OCI-LY7 (cell line): ENCODE measurements around the gene SEMG1.

Source experiments
- CTCF ChIP-seq: fragments of 200-600 bp; sonication (generic); conservative IDR thresholded peaks from 2 replicates; pipeline ENCODE4 v1.5.1; 2014; ENCODE audit warnings: mild to moderate bottlenecking, antibody characterized with exemption, low read length, moderate library complexity, mixed read lengths
- EZH2phosphoT487 ChIP-seq: fragments of 200-600 bp; sonication (generic); IDR thresholded peaks from 2 replicates; pipeline ENCODE4 v1.6.1; 2018; ENCODE audit warnings: low read depth, borderline replicate concordance, mild to moderate bottlenecking, mixed run types, antibody characterized with exemption, low read length, moderate library complexity, mixed read lengths

DNA sequence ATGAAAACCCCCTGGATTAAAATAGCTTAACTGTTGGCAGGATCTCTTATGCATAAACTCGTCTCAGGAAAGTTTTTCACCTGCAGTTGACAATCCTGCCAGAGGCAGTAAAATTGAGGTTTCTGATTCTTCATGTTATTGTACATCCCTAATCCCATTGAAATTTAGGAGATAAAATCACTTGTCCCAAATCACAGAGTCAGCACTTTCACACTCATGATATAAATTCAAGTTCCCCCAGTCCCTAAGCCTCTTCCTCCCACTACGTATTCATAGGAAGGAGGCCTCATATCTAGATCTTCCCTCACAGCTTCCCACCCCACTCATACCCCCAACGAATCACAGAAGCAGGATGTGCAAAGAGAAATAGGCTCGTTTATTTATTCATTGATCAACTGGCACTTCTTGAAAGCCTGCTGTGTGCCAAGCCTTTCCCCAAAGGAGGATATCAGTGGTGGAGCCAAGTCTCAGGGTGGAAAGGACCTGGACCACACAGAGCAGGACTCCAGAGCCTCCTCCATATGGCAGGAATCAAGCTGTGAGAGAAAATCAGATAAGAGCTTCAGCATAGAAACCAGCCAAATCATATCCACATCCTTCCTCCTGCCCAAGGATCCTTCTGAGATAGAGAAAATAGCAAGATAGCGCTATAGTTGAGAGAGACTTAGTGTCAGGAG is 45.2 kb downstream of the SEMG1 start:
- TF ChIP-seq CTCF (no peak), EZH2phosphoT487 (no peak)
